ENCODE data around the gene STARD10. TPM values are rescaled to one million over a fixed set of nuclear protein-coding genes. Genes with fewer than 3 reads are reported as not detected.

The STARD10 gene
- total and polyA plus RNA-seq, 7 donors, result 29.9 to 900 (median 60.1) TPM

GRCh38 chr11:72747289-72747855 is 46.5 kb downstream of the STARD10 start:
- no peak overlapping the region for H3K27ac ChIP-seq
- TF ChIP-seq POLR2A (IDR thresholded peaks at IDR 0.05) (no peak), CTCF (IDR thresholded peaks at IDR 0.05) (no peak), EP300 (IDR thresholded peaks at IDR 0.05) (no peak), POLR2AphosphoS5 (IDR thresholded peaks at IDR 0.05) (no peak)
- WGBS, 2 donors, result 96% methylated on average over 6 of the region's 6 CpGs

DNA sequence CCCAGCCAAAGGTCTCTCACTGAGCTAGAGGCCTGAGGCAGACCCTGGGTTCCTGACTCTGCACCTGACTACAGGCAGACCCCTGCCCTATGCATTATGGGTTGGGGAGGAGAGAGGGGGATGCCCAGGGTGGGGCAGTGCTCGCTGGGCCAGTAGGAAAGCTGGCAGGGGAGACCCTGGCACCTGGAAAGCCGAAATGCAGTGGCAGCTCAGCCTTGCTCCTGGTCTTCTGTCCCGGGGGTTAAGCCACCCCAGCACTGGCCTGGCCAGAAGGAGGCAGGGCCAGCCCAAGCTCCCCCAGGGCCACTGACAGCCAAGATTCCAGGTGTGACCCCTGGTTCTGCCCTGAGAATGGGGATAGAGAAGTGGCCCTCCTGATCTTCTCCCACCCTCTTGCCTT is 47.0 kb downstream of the STARD10 start:
- no peaks in the 10 kb centered on the region for H3K9me3 ChIP-seq
- H3K27me3 ChIP-seq, result no peaks in the 10 kb centered on the region
- no peak for TF ChIP-seq POLR2A (IDR thresholded peaks at IDR 0.05)
- no peak for TF ChIP-seq CTCF (IDR thresholded peaks at IDR 0.05)
- TF ChIP-seq POLR2AphosphoS5 (IDR thresholded peaks at IDR 0.05), result no peak
- no peak for TF ChIP-seq EP300 (IDR thresholded peaks at IDR 0.05)
- intact Hi-C loops (cut with DNase I), result no loop called here
- H3K4me1 ChIP-seq, result peaks cover 0 to 46% (median 30%) of the 10 kb centered on the region in 4 donors
- 86 to 88% methylated on average over 3 of the region's 3 CpGs for WGBS, 2 donors
- H3K27ac ChIP-seq, result no peak overlapping the region
- DNase-seq, result no peak
- no peak overlapping the region for H3K4me3 ChIP-seq
- no peaks in the 10 kb centered on the region for H3K36me3 ChIP-seq

More at GRCh38 chr11:72747289-72747855, 46.5 kb downstream of the STARD10 start:
- no peak overlapping the region for H3K4me3 ChIP-seq
- intact Hi-C loops (cut with DNase I), result no loop called here
- no peaks in the 10 kb centered on the region for H3K27me3 ChIP-seq
- H3K36me3 ChIP-seq, result no peaks in the 10 kb centered on the region
- DNase-seq, result no peak
- H3K4me1 ChIP-seq, result peaks cover 0 to 44% (median 30%) of the 10 kb centered on the region in 4 donors
- H3K9me3 ChIP-seq, result no peaks in the 10 kb centered on the region

- no peak for DNase-seq
- intact Hi-C loops (cut with DNase I), result no loop called here
- peaks cover 0 to 46% (median 28%) of the 10 kb centered on the region in 4 donors for H3K4me1 ChIP-seq
- H3K4me3 ChIP-seq, result no peak overlapping the region
- H3K27ac ChIP-seq, result no peak overlapping the region
- no peaks in the 10 kb centered on the region for H3K36me3 ChIP-seq
- H3K9me3 ChIP-seq, result no peaks in the 10 kb centered on the region
- no peaks in the 10 kb centered on the region for H3K27me3 ChIP-seq
- 84 to 92% methylated on average over 11 of the region's 11 CpGs for WGBS, 2 donors
- TF ChIP-seq CTCF (IDR thresholded peaks at IDR 0.05) (no peak), EP300 (IDR thresholded peaks at IDR 0.05) (no peak), POLR2A (IDR thresholded peaks at IDR 0.05) (no peak), POLR2AphosphoS5 (IDR thresholded peaks at IDR 0.05) (no peak)
Observed at GRCh38 chr11:72745925-72746550, 47.8 kb downstream of the STARD10 start.

DNA sequence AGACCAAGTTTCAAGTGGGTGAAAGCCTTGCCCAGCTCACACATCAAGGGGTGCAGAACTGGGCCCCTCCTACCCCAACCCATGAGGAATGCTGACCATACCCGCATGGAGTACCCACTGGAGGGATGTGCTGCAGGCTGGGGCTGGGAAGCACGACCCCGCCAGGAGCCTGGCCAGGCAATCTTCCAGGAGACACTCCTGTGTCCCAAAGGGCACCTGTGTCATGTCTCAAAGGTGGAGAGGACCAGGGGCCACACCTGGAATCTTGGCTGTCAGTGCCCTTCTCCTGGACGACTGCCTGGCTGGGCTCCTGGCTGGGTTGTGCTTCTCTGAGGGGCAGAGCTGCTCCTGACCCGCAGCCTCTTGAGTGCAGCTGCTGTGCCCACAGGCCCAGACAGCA is 48.3 kb downstream of the STARD10 start:
- Histone ChIP-seq H3K27ac (no peak overlapping the region), H3K36me3 (no peaks in the 10 kb centered on the region), H3K27me3 (no peaks in the 10 kb centered on the region), H3K9me3 (no peaks in the 10 kb centered on the region), H3K4me1 (peaks cover 0 to 46% (median 25%) of the 10 kb centered on the region in 4 donors), H3K4me3 (no peak overlapping the region)
- TF ChIP-seq CTCF (IDR thresholded peaks at IDR 0.05) (no peak), POLR2AphosphoS5 (IDR thresholded peaks at IDR 0.05) (no peak), POLR2A (IDR thresholded peaks at IDR 0.05) (no peak), EP300 (IDR thresholded peaks at IDR 0.05) (no peak)
- 55 to 87% methylated on average over 5 of the region's 5 CpGs for WGBS, 2 donors
- intact Hi-C loops (cut with DNase I), result no loop called here
- DNase-seq, result no peak
